H9 (cell line): ENCODE data around the gene DOCK9. TPM values are rescaled to one million over a fixed set of nuclear protein-coding genes. Genes with fewer than 3 reads are reported as not detected.

Experiments
- DNase-seq: peaks from one replicate; pipeline ENCODE4 v3.0.0-alpha.2; 2017
- H2AFZ ChIP-seq: one replicate; pipeline ENCODE4 v1.6.1; 2013; ENCODE audit warnings: mild to moderate bottlenecking, low read length, control low read depth, moderate library complexity
- H2AK5ac ChIP-seq: 2 replicates; pipeline ENCODE4 v1.6.1; 2013; ENCODE audit warnings: low read length, control low read depth, mixed read lengths; ENCODE audit not compliant: insufficient read length
- H2BK120ac ChIP-seq: one replicate; pipeline ENCODE4 v1.6.1; 2013; ENCODE audit warnings: low read depth, mild to moderate bottlenecking, low read length, control low read depth, inconsistent platforms; ENCODE audit not compliant: poor library complexity, severe bottlenecking
- H2BK12ac ChIP-seq: 2 replicates; pipeline ENCODE4 v1.6.1; 2013; ENCODE audit warnings: low read length, control low read depth, mixed read lengths, low read depth; ENCODE audit not compliant: insufficient read length
- H2BK15ac ChIP-seq: 2 replicates; pipeline ENCODE4 v1.6.1; 2013; ENCODE audit warnings: low read depth, low read length, control low read depth
- H2BK20ac ChIP-seq: one replicate; pipeline ENCODE4 v1.6.1; 2013; ENCODE audit warnings: low read depth, mild to moderate bottlenecking, low read length, control low read depth, inconsistent platforms; ENCODE audit not compliant: poor library complexity, severe bottlenecking
- H2BK5ac ChIP-seq: 2 replicates; pipeline ENCODE4 v1.6.1; 2013; ENCODE audit warnings: low read length, control low read depth, mixed read lengths; ENCODE audit not compliant: insufficient read length
- H3K14ac ChIP-seq: 2 replicates; pipeline ENCODE4 v1.6.1; 2013; ENCODE audit warnings: low read length, control low read depth; ENCODE audit not compliant: insufficient read depth
- H3K18ac ChIP-seq: 2 replicates; pipeline ENCODE4 v1.6.1; 2013; ENCODE audit warnings: low read depth, mild to moderate bottlenecking, mixed read lengths, low read length, control low read depth; ENCODE audit not compliant: insufficient read length
- H3K23ac ChIP-seq: 2 replicates; pipeline ENCODE4 v1.6.1; 2013; ENCODE audit warnings: low read length, control low read depth, mixed read lengths, low read depth; ENCODE audit not compliant: insufficient read length
- H3K23me2 ChIP-seq: 2 replicates; pipeline ENCODE4 v1.6.1; 2013; ENCODE audit warnings: low read depth, mild to moderate bottlenecking, mixed read lengths, low read length, control low read depth; ENCODE audit not compliant: insufficient read length, poor library complexity, severe bottlenecking
- H3K27ac ChIP-seq: 2 replicates; pipeline ENCODE4 v1.5.1; 2013; ENCODE audit warnings: low read length, control low read depth, mixed read lengths, low read depth; ENCODE audit not compliant: insufficient read length
- H3K27me3 ChIP-seq: 2 replicates; pipeline ENCODE4 v1.6.1; 2013; ENCODE audit warnings: low read length, control low read depth, inconsistent platforms; ENCODE audit not compliant: insufficient read depth
- H3K4ac ChIP-seq: 2 replicates; pipeline ENCODE4 v1.6.1; 2013; ENCODE audit warnings: low read depth, mild to moderate bottlenecking, control low read depth, inconsistent platforms, low read length, moderate library complexity
- H3K4me1 ChIP-seq: 2 replicates; pipeline ENCODE4 v1.6.1; 2013; ENCODE audit warnings: low read length, control low read depth, inconsistent platforms; ENCODE audit not compliant: insufficient read depth
- H3K4me2 ChIP-seq: 2 replicates; pipeline ENCODE4 v1.6.1; 2013; ENCODE audit warnings: low read length, control low read depth, mixed read lengths; ENCODE audit not compliant: insufficient read length, insufficient read depth
- H3K56ac ChIP-seq: 2 replicates; pipeline ENCODE4 v1.6.1; 2013; ENCODE audit warnings: low read depth, mild to moderate bottlenecking, mixed read lengths, low read length, control low read depth; ENCODE audit not compliant: insufficient read length
- H3K79me1 ChIP-seq: 2 replicates; pipeline ENCODE4 v1.6.1; 2013; ENCODE audit warnings: low read depth, mild to moderate bottlenecking, moderate library complexity, low read length, control low read depth, inconsistent platforms; ENCODE audit not compliant: insufficient read depth, poor library complexity, severe bottlenecking
- H3K79me2 ChIP-seq: 2 replicates; pipeline ENCODE4 v1.6.1; 2013; ENCODE audit warnings: low read length, control low read depth, inconsistent platforms; ENCODE audit not compliant: insufficient read depth
- H3K9ac ChIP-seq: 2 replicates; pipeline ENCODE4 v1.6.1; 2013; ENCODE audit warnings: low read length, control low read depth, mixed read lengths; ENCODE audit not compliant: insufficient read length; ENCODE audit errors: extremely low read depth
- H3K9me3 ChIP-seq: one replicate; pipeline ENCODE4 v1.6.1; 2013; ENCODE audit warnings: low read depth, low read length, inconsistent platforms; ENCODE audit not compliant: control insufficient read depth
- H3T11ph ChIP-seq: one replicate; pipeline ENCODE4 v1.6.1; 2013; ENCODE audit warnings: mild to moderate bottlenecking, low read length, control low read depth, inconsistent platforms
- H4K20me1 ChIP-seq: one replicate; pipeline ENCODE4 v1.6.1; 2013; ENCODE audit not compliant: control insufficient read depth, insufficient read length, insufficient read depth
- H4K5ac ChIP-seq: 2 replicates; pipeline ENCODE4 v1.6.1; 2013; ENCODE audit warnings: low read depth, mild to moderate bottlenecking, mixed read lengths, low read length, control low read depth; ENCODE audit not compliant: insufficient read length
- H4K8ac ChIP-seq: replicated peaks from 2 replicates; pipeline ENCODE4 v1.6.1; 2013; ENCODE audit warnings: low read length, control low read depth, mixed read lengths, low read depth; ENCODE audit not compliant: insufficient read length
- H4K91ac ChIP-seq: 2 replicates; pipeline ENCODE4 v1.6.1; 2013; ENCODE audit warnings: low read depth, mild to moderate bottlenecking, moderate library complexity, mixed read lengths, low read length, control low read depth; ENCODE audit not compliant: insufficient read length
- H3K27ac Mint-ChIP-seq, 3 experiments: 2 replicates in 2 of 3; 3 replicates in 1 of 3; pipeline ENCODE4 v1.8.0; 2020 to 2021; ENCODE audit warnings: mixed read lengths in 3 of 3, mild to moderate bottlenecking in 1 of 3, moderate library complexity in 1 of 3
- H3K27me3 Mint-ChIP-seq: 2 replicates; pipeline ENCODE4 v1.8.0; 2021; ENCODE audit warnings: low read depth, mild to moderate bottlenecking, moderate library complexity, mixed read lengths
- H3K36me3 Mint-ChIP-seq, 3 experiments: 2 replicates in 2 of 3; 3 replicates in 1 of 3; pipeline ENCODE4 v1.8.0; 2020 to 2021; ENCODE audit warnings: low read depth in 3 of 3, mixed read lengths in 3 of 3; ENCODE audit not compliant: insufficient read depth in 1 of 3
- H3K4me1 Mint-ChIP-seq, 2 experiments: 2 replicates each; pipeline ENCODE4 v1.8.0; 2020; ENCODE audit warnings: mixed read lengths in 2 of 2
- H3K4me3 Mint-ChIP-seq, 2 experiments: 2 replicates in 1 of 2; 3 replicates in 1 of 2; pipeline ENCODE4 v1.8.0; 2020 to 2021; ENCODE audit warnings: mild to moderate bottlenecking in 2 of 2, mixed read lengths in 2 of 2, moderate library complexity in 1 of 2
- H3K9me3 Mint-ChIP-seq, 2 experiments: 2 replicates in 1 of 2; 3 replicates in 1 of 2; pipeline ENCODE4 v1.8.0; 2020; ENCODE audit warnings: mild to moderate bottlenecking in 2 of 2, mixed read lengths in 2 of 2, moderate library complexity in 1 of 2
- CTCF ChIP-seq: fragments of 200-600 bp; sonication (generic); conservative IDR thresholded peaks from 3 replicates; pipeline ENCODE4 v1.8.0; 2021; ENCODE audit warnings: antibody characterized with exemption, mild to moderate bottlenecking
- WGBS: extraction: QIAGEN DNeasy Blood & Tissue Kit; methylation state at CpG from one replicate; pipeline ENCODE4 v1.1.7; 2013; ENCODE audit warnings: missing lambda C conversion rate, low lambda C conversion rate, mixed read lengths; ENCODE audit not compliant: insufficient read length; ENCODE audit errors: extremely low coverage; 5-methylcytosine and 5-hydroxymethylcytosine counted together
- total RNA-seq: library from RNA; stranded (reverse); gene quantifications from 2 replicates; pipeline ENCODE4 v1.2.1, GENCODE V29; 2021

Gene DOCK9
- total RNA-seq, 1 experiment from 2014 or later, result 23.0 TPM

DNA sequence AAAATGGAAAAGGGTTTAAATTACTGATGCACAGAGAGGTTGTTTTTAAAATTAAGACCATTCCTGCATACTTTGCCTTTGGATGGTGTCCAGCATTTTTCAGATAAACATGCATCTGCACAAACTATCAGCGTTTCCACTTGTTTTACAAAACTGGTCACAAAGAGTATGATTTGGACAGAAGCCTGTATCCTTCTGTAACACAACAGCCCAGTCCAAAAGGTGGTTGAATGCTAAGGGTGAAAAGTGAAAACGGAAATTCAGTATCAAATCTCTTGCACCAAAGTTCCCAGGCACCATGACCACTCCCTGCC is 21.7 kb upstream of the DOCK9 start:
- no peaks in the 10 kb centered on the region for H3K27me3 ChIP-seq
- no peaks in the 10 kb centered on the region for H3K79me2 ChIP-seq
- TF ChIP-seq CTCF, result no peak
- H3K9me3 ChIP-seq, result no peaks in the 10 kb centered on the region
- peaks cover 7% of the 10 kb centered on the region; the same call in 1 of the 2 replicates for H3K4me1 ChIP-seq
- no peak overlapping the region for H3K27ac ChIP-seq
- H3K23ac ChIP-seq, result no peak overlapping the region
- H2BK20ac ChIP-seq, result no peak overlapping the region
- no peak overlapping the region for H2BK12ac ChIP-seq
- H3T11ph ChIP-seq, result no peak overlapping the region
- H2BK5ac ChIP-seq, result no peak overlapping the region
- H3K9ac ChIP-seq, result no peak overlapping the region
- no peak overlapping the region for H4K5ac ChIP-seq
- no peak overlapping the region for H3K18ac ChIP-seq
- H2AK5ac ChIP-seq, result no peak overlapping the region
- H4K8ac ChIP-seq, result no peak overlapping the region
- H3K56ac ChIP-seq, result no peak overlapping the region
- WGBS, result no CpG with 5 or more reads among the region's 2 CpGs
- no peak overlapping the region for H3K14ac ChIP-seq
- peaks cover 31 to 45% of the 10 kb centered on the region in 2 experiments for H3K4me1 Mint-ChIP-seq
- no peak overlapping the region for H3K27ac Mint-ChIP-seq
- H3K79me1 ChIP-seq, result no peaks in the 10 kb centered on the region
- peaks cover 1% of the 10 kb centered on the region; the same call in 1 of the 2 replicates for H3K27me3 Mint-ChIP-seq
- H2BK15ac ChIP-seq, result no peak overlapping the region
- no peak overlapping the region for H3K4me2 ChIP-seq
- H4K91ac ChIP-seq, result no peak overlapping the region
- H3K4me3 Mint-ChIP-seq, result no peak overlapping the region
- no peak overlapping the region for H3K4ac ChIP-seq
- no peak overlapping the region for H2AFZ ChIP-seq
- no peaks in the 10 kb centered on the region for H4K20me1 ChIP-seq
- H3K23me2 ChIP-seq, result no peaks in the 10 kb centered on the region
- no peak overlapping the region for H2BK120ac ChIP-seq
- no peaks in the 10 kb centered on the region for H3K9me3 Mint-ChIP-seq
- DNase-seq, result no peak
- no peaks in the 10 kb centered on the region for H3K36me3 Mint-ChIP-seq
